Embryonic facial prominence (tissue), 1 donor: ENCODE results near the gene PRAMEF13.
"Not testable (repeated sequence)": the region's sequence is repeated elsewhere in the genome, so short reads cannot be mapped to it uniquely, and the experiment has no call there.

Experiments used
- DNase-seq: peaks from one replicate; pipeline ENCODE4 v3.0.0-alpha.2; 2016; ENCODE audit errors: extremely low spot score

Gene PRAMEF13

DNA sequence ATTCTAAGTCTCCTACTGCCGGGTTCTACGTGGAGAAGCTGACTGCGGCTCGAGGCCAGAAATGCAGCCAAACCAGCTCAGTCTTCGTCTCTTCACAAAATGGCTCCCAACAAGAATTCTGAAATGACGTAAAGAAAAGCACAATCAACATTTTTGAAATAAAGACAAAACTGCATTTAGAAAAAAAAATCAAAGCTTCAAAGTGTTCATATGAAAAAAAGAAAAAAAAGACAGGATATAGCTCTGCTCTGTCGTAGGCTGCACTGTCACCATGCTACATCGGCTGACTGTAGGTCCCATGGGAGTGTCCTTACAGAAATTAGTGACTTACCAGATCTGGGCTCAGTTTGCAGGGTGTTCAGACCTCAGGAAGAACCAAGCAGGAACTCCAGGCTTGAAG is 35.7 kb downstream of the PRAMEF13 start, which contains the start of gene HNRNPCL4:
Gene HNRNPCL4, minus strand, starts transcription at position 101 of the 400 bp plus-strand sequence. CDS start 164 bp downstream, outside the sequence.
- not testable (repeated sequence) for DNase-seq

DNA sequence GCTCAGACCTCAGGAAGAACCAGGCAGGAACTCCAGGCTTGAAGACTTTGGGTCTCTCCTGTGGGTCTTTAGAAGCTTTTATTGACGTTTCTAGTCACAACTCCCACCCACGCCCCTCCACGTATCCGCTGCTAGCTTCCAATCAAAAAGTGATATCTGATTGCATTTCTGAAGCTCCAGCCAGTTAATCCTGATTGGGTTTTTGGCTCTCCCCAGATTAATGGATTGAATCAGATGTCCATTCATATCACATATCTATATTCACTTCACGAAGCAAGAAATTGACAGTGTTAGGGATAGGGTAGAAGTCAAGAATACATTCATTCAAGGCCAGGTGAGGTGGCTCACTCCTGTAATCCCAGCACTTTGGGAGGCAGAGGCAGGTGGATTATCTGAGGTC is 45.3 kb downstream of the PRAMEF13 start, which contains the start of gene PRAMEF26:
Gene PRAMEF26, minus strand, starts transcription at position 101 of the 400 bp plus-strand sequence. CDS start 2,914 bp downstream, outside the sequence.
- not testable (repeated sequence) for DNase-seq
